Loucy (cell line): ENCODE data around the gene FIBIN.

Experiments used
- H2AFZ ChIP-seq: fragments of 200-600 bp; sonication (generic); 2 replicates; pipeline ENCODE4 v1.6.0; 2016; ENCODE audit warnings: antibody characterized with exemption, mild to moderate bottlenecking, low read length, moderate library complexity
- H3F3A ChIP-seq: fragments of 200-600 bp; 2 replicates; pipeline ENCODE4 v1.6.0; 2016; ENCODE audit warnings: antibody characterized with exemption, low read depth, mild to moderate bottlenecking
- H3K27me3 ChIP-seq: fragments of 200-600 bp; sonication (generic); 2 replicates; pipeline ENCODE4 v1.6.1; 2014; ENCODE audit warnings: low read length, mild to moderate bottlenecking; ENCODE audit not compliant: insufficient read depth, poor library complexity, severe bottlenecking
- H3K36me3 ChIP-seq: fragments of 200-600 bp; sonication (generic); 2 replicates; pipeline ENCODE4 v1.6.1; 2016; ENCODE audit warnings: low read length; ENCODE audit not compliant: insufficient read depth
- H3K4me1 ChIP-seq: fragments of 200-600 bp; sonication (generic); 2 replicates; pipeline ENCODE4 v1.5.1; 2014; ENCODE audit warnings: low read length, mild to moderate bottlenecking; ENCODE audit not compliant: insufficient read depth, poor library complexity, severe bottlenecking
- H3K4me2 ChIP-seq: fragments of 200-600 bp; sonication (generic); 2 replicates; pipeline ENCODE4 v1.6.0; 2014; ENCODE audit warnings: antibody characterized with exemption, low read length, low read depth, mild to moderate bottlenecking; ENCODE audit not compliant: poor library complexity, severe bottlenecking
- H3K4me3 ChIP-seq: fragments of 200-600 bp; sonication (generic); 2 replicates; pipeline ENCODE4 v1.5.1; 2014; ENCODE audit warnings: low read length, mild to moderate bottlenecking, mixed read lengths; ENCODE audit not compliant: poor library complexity, severe bottlenecking
- H3K79me2 ChIP-seq: fragments of 200-600 bp; sonication (generic); 2 replicates; pipeline ENCODE4 v1.6.1; 2014; ENCODE audit warnings: low read length; ENCODE audit not compliant: insufficient read depth
- H3K9ac ChIP-seq: fragments of 200-600 bp; sonication (generic); 2 replicates; pipeline ENCODE4 v1.6.0; 2014; ENCODE audit warnings: mild to moderate bottlenecking, low read depth, low read length, moderate library complexity; ENCODE audit not compliant: poor library complexity, severe bottlenecking
- H3K9me2 ChIP-seq: fragments of 200-600 bp; sonication (generic); replicated peaks from 2 replicates; pipeline ENCODE4 v1.6.1; 2016; ENCODE audit warnings: low read depth, low read length, mixed read lengths
- H3K9me3 ChIP-seq: fragments of 200-600 bp; sonication (generic); 2 replicates; pipeline ENCODE4 v1.6.1; 2014; ENCODE audit warnings: mild to moderate bottlenecking, antibody characterized with exemption, low read length, low read depth; ENCODE audit not compliant: insufficient read depth
- H4K20me1 ChIP-seq: fragments of 200-600 bp; sonication (generic); 2 replicates; pipeline ENCODE4 v1.6.0; 2014; ENCODE audit warnings: antibody characterized with exemption, low read length, mild to moderate bottlenecking; ENCODE audit not compliant: insufficient read depth, poor library complexity, severe bottlenecking
- CTCF ChIP-seq: fragments of 200-600 bp; sonication (generic); conservative IDR thresholded peaks from 2 replicates; pipeline ENCODE4 v1.5.1; 2014; ENCODE audit warnings: mild to moderate bottlenecking, antibody characterized with exemption, low read length
- EZH2phosphoT487 ChIP-seq: fragments of 200-600 bp; IDR thresholded peaks from 2 replicates; pipeline ENCODE4 v1.6.1; 2018; ENCODE audit warnings: antibody characterized with exemption, mild to moderate bottlenecking, moderate library complexity, borderline replicate concordance

FIBIN gene

GRCh38 chr11:27012234-27012921 lies 18.5 kb downstream of the FIBIN start:
- H2AFZ ChIP-seq: peak overlapping the region; percentile 8; the same call in 1 of the 2 replicates

GRCh38 chr11:27013781-27014361 lies 20.0 kb downstream of the FIBIN start:
- Histone ChIP-seq H3K4me2 (peak overlapping the region; percentile 77), H3K79me2 (no peaks in the 10 kb centered on the region)
- TF ChIP-seq CTCF (no peak), EZH2phosphoT487 (no peak)

More at GRCh38 chr11:27012234-27012921, 18.5 kb downstream of the FIBIN start:
- no peaks in the 10 kb centered on the region for H3K9me3 ChIP-seq
- peaks cover 69% of the 10 kb centered on the region for H3K4me1 ChIP-seq
- H3K36me3 ChIP-seq: no peaks in the 10 kb centered on the region
- H3K4me3 ChIP-seq: peak overlapping the region; percentile 62
- H3K9me2 ChIP-seq: no peaks in the 10 kb centered on the region
- H3K9ac ChIP-seq: peak overlapping the region; percentile 85
- no peaks in the 10 kb centered on the region for H3K27me3 ChIP-seq
- H3F3A ChIP-seq: peaks cover 28% of the 10 kb centered on the region
- H3K4me2 ChIP-seq: peak overlapping the region; percentile 77
- no peaks in the 10 kb centered on the region for H4K20me1 ChIP-seq
- H3K79me2 ChIP-seq: no peaks in the 10 kb centered on the region
- no peak for TF ChIP-seq EZH2phosphoT487
- no peak for TF ChIP-seq CTCF

GRCh38 chr11:27018902-27019529 lies 25.1 kb downstream of the FIBIN start:
- no peak for TF ChIP-seq CTCF
- no peak for TF ChIP-seq EZH2phosphoT487
- no peak overlapping the region for H3K4me3 ChIP-seq
- H3K79me2 ChIP-seq: no peaks in the 10 kb centered on the region
- peaks cover under 1% of the 10 kb centered on the region; the same call in 1 of the 2 replicates for H3F3A ChIP-seq
- H3K9me2 ChIP-seq: no peaks in the 10 kb centered on the region
- no peaks in the 10 kb centered on the region for H3K36me3 ChIP-seq
- peaks cover 44% of the 10 kb centered on the region for H3K4me1 ChIP-seq
- peak overlapping the region; percentile 31 for H3K4me2 ChIP-seq
- no peaks in the 10 kb centered on the region for H3K27me3 ChIP-seq
- H2AFZ ChIP-seq: 0 out of 2 replicates have a peak overlapping the region, but pooled peaks have one; percentile 24
- H3K9me3 ChIP-seq: no peaks in the 10 kb centered on the region
- H4K20me1 ChIP-seq: no peaks in the 10 kb centered on the region
- H3K9ac ChIP-seq: no peak overlapping the region

More at GRCh38 chr11:27013781-27014361, 20.0 kb downstream of the FIBIN start:
- Histone ChIP-seq H3K9me2 (no peaks in the 10 kb centered on the region), H2AFZ (no peak overlapping the region), H3K36me3 (no peaks in the 10 kb centered on the region), H3F3A (peaks cover 28% of the 10 kb centered on the region), H3K9ac (peak overlapping the region; percentile 85), H4K20me1 (no peaks in the 10 kb centered on the region), H3K27me3 (no peaks in the 10 kb centered on the region), H3K4me3 (peak overlapping the region; percentile 18), H3K9me3 (no peaks in the 10 kb centered on the region), H3K4me1 (peaks cover 78% of the 10 kb centered on the region)
